Vagina (tissue), 2 donors: ENCODE data around the gene COL23A1. TPM values are rescaled to one million over a fixed set of nuclear protein-coding genes. Genes with fewer than 3 reads are reported as not detected.

ENCODE experiments used
- DNase-seq, 2 donors: peaks; one replicate each; pipeline ENCODE4 v3.0.0-alpha.2; 2017; ENCODE audit errors: extremely low spot score in 2 of 2
- H3K27ac ChIP-seq: fragments of 200-600 bp; sonication (generic); one replicate; pipeline ENCODE4 v1.5.1; 2019
- H3K27me3 ChIP-seq: fragments of 200-600 bp; sonication (generic); one replicate; pipeline ENCODE4 v1.5.1; 2019
- H3K36me3 ChIP-seq, 2 donors: fragments of 200-600 bp; sonication (generic); one replicate each; pipeline ENCODE4 v1.5.1; 2017 to 2019
- H3K4me1 ChIP-seq: fragments of 200-600 bp; sonication (generic); one replicate; pipeline ENCODE4 v1.5.1; 2019
- H3K4me3 ChIP-seq, 2 donors: fragments of 200-600 bp; sonication (generic); 1 replicate in 1 of 2; 2 replicates in 1 of 2; pipeline ENCODE4 v1.5.1; 2016 to 2019
- H3K9me3 ChIP-seq: fragments of 200-600 bp; sonication (generic); one replicate; pipeline ENCODE4 v1.5.1; 2019
- POLR2A ChIP-seq, 2 donors: fragments of 450-650 bp; IDR thresholded peaks; one replicate each; pipeline ENCODE4 v1.6.1; 2017; ENCODE audit warnings: antibody characterized with exemption in 2 of 2, mild to moderate bottlenecking in 2 of 2, moderate library complexity in 2 of 2
- POLR2AphosphoS5 ChIP-seq, 2 donors: sonication (generic); formaldehyde crosslinking; IDR thresholded peaks; one replicate each; pipeline ENCODE4 v1.9.0; 2017; ENCODE audit warnings: antibody characterized with exemption in 2 of 2, mild to moderate bottlenecking in 2 of 2, low read depth in 1 of 2; ENCODE audit not compliant: insufficient read depth in 1 of 2
- intact Hi-C: fragments of 100-400 bp; cut with DNase I; formaldehyde crosslinking; loops from one replicate; pipeline ENCODE4 v1.15.1; 2023
- total RNA-seq: library from RNA; depleted of rRNA; stranded (reverse); fragments of >200 nt; gene quantifications from one replicate; pipeline ENCODE4 v1.2.3, GENCODE V29; 2016
- TF ChIP-seq, protein P1 (sequence below), 3 experiments: fragments of 450-650 bp in 2 of 3; fragments of 200-600 bp in 1 of 3; sonication (generic) in 1 of 3; IDR thresholded peaks; one replicate each; pipeline ENCODE4 v1.5.1; 2017 to 2019; ENCODE audit warnings: antibody characterized with exemption in 3 of 3, mild to moderate bottlenecking in 2 of 3, moderate library complexity in 2 of 3

COL23A1 gene
- total RNA-seq, 1 donor from 2014 or later, result 3.7 TPM

DNA sequence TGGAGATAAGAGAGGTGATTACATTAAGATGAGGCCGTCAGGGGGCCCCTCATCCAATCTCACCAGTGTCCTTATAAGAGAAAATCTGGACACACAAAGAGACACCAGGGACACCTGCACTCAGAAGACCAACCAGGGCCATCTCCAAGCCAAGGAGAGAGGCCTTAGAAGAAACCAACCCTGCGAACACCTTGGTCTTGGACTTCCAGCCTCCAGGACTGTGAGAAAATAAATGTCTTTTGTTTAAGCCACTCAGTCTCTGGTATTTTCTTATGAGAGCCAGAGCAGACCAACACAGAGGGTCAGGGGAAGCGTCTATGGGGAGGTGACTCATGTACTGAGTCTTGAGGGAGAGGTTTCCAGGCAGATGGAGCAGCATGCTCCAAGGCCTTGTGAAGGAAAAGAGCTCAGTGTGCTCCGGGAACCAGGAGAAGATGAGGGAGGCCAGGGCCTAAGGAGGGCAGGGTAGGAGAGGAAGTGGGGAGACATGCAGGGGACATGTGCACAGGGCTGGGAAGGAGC, 363.0 kb downstream of the COL23A1 start:
- intact Hi-C loops, result no loop called here
- no peaks in the 10 kb centered on the region for H3K9me3 ChIP-seq
- DNase-seq, result no peak
- no peak overlapping the region for H3K27ac ChIP-seq
- peaks cover 25% of the 10 kb centered on the region for H3K4me1 ChIP-seq
- TF ChIP-seq, protein P1, sequence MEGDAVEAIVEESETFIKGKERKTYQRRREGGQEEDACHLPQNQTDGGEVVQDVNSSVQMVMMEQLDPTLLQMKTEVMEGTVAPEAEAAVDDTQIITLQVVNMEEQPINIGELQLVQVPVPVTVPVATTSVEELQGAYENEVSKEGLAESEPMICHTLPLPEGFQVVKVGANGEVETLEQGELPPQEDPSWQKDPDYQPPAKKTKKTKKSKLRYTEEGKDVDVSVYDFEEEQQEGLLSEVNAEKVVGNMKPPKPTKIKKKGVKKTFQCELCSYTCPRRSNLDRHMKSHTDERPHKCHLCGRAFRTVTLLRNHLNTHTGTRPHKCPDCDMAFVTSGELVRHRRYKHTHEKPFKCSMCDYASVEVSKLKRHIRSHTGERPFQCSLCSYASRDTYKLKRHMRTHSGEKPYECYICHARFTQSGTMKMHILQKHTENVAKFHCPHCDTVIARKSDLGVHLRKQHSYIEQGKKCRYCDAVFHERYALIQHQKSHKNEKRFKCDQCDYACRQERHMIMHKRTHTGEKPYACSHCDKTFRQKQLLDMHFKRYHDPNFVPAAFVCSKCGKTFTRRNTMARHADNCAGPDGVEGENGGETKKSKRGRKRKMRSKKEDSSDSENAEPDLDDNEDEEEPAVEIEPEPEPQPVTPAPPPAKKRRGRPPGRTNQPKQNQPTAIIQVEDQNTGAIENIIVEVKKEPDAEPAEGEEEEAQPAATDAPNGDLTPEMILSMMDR (IDR thresholded peaks at IDR 0.05), result no peak
- TF ChIP-seq POLR2A (IDR thresholded peaks at IDR 0.05) (no peak), POLR2AphosphoS5 (IDR thresholded peaks at IDR 0.05; ENCODE audit: insufficient read depth in 1 of 2, low read depth in 1 of 2) (no peak)
- H3K27me3 ChIP-seq, result no peaks in the 10 kb centered on the region
- no peak overlapping the region for H3K4me3 ChIP-seq
- H3K36me3 ChIP-seq, result peaks cover 0 to 50% of the 10 kb centered on the region in 2 donors

DNA sequence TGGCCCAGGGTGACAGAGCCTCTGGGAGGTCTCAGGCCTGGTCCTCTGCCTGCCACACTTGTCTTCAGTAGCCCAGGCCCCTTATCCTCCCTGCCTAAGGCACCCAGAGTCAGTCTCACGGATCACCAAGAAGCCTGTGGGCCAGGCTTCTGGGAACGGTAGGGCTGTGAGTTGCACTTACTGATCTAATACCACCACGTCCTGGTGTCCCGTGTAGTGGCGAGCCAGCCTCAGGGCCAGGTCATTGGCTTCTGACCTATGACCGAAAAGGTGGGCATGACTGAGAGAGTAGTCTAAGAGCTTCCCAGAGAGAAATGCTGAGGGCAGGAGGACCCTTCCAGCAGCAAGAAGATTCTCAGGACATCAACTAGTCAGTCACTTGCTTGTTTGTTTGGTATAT, 365.0 kb downstream of the COL23A1 start:
- H3K27me3 ChIP-seq, result no peaks in the 10 kb centered on the region
- H3K4me3 ChIP-seq, result no peak overlapping the region
- no peak for TF ChIP-seq POLR2A (IDR thresholded peaks at IDR 0.05)
- TF ChIP-seq POLR2AphosphoS5 (IDR thresholded peaks at IDR 0.05; ENCODE audit: insufficient read depth in 1 of 2, low read depth in 1 of 2), result no peak
- TF ChIP-seq, protein P1 (IDR thresholded peaks at IDR 0.05), result no peak
- H3K9me3 ChIP-seq, result no peaks in the 10 kb centered on the region
- no peak overlapping the region for H3K27ac ChIP-seq
- H3K4me1 ChIP-seq, result peaks cover 8% of the 10 kb centered on the region
- DNase-seq, result no peak
- peaks cover 0 to 47% of the 10 kb centered on the region in 2 donors for H3K36me3 ChIP-seq
- intact Hi-C loops, result no loop called here

DNA sequence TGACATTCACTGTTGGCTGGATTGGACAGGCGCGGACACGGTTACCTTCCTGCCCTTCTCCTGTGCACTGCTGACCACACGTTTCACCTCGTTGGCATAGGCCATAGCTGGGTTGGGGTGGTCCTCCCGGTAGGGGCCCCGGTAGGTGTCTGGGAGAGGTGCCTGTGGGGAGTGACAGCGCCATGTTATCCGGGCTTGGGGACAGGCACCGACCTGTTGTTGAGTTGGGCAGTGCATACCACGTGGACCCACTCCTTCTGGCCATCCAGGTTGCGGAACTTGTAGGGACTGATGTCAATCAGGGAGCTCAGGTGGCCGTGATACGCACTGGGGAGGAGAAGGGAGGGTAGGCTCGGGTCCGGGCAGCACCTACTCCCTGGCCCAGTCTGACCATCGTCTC, 365.8 kb downstream of the COL23A1 start:
- no peaks in the 10 kb centered on the region for H3K27me3 ChIP-seq
- TF ChIP-seq POLR2A (IDR thresholded peaks at IDR 0.05) (no peak), POLR2AphosphoS5 (IDR thresholded peaks at IDR 0.05; ENCODE audit: insufficient read depth in 1 of 2, low read depth in 1 of 2) (no peak)
- TF ChIP-seq, protein P1 (IDR thresholded peaks at IDR 0.05), result no peak
- H3K9me3 ChIP-seq, result no peaks in the 10 kb centered on the region
- peaks cover 0 to 46% of the 10 kb centered on the region in 2 donors for H3K36me3 ChIP-seq
- no peak overlapping the region for H3K4me3 ChIP-seq
- H3K4me1 ChIP-seq, result peaks cover under 1% of the 10 kb centered on the region
- H3K27ac ChIP-seq, result no peak overlapping the region
- no peak for DNase-seq
- intact Hi-C loops, result no loop called here

DNA sequence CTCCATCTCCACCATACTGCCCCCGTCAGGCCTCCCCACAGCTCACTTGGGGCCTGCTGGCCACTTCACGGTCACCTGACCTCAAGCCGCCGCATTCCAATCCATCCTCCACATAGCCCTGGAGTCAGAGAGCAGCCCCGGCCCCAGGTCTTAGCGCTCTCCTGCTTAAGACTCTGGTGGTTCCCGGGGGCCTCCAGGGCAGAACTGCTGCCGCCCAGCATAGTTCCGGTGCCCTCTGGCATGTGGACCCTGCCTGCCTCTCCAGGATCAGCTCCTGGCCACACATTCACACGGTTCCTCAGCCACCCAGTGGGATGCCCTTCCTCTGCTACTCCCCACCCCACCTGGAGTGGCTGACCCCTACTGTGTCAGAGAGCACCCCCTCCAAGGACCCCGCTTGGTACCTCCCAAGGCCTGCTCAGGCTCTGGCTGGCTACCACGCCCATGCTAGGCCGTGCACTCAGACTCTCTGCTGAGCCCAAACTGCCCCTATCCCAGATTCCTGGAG, 366.3 kb downstream of the COL23A1 start:
- Histone ChIP-seq H3K9me3 (no peaks in the 10 kb centered on the region), H3K27me3 (no peaks in the 10 kb centered on the region), H3K27ac (no peak overlapping the region), H3K36me3 (peaks cover 0 to 40% of the 10 kb centered on the region in 2 donors), H3K4me3 (no peak overlapping the region), H3K4me1 (no peaks in the 10 kb centered on the region)
- intact Hi-C loops, result no loop called here
- TF ChIP-seq, protein P1 (IDR thresholded peaks at IDR 0.05), result no peak
- TF ChIP-seq POLR2A (IDR thresholded peaks at IDR 0.05) (no peak), POLR2AphosphoS5 (IDR thresholded peaks at IDR 0.05; ENCODE audit: insufficient read depth in 1 of 2, low read depth in 1 of 2) (no peak)
- no peak for DNase-seq

DNA sequence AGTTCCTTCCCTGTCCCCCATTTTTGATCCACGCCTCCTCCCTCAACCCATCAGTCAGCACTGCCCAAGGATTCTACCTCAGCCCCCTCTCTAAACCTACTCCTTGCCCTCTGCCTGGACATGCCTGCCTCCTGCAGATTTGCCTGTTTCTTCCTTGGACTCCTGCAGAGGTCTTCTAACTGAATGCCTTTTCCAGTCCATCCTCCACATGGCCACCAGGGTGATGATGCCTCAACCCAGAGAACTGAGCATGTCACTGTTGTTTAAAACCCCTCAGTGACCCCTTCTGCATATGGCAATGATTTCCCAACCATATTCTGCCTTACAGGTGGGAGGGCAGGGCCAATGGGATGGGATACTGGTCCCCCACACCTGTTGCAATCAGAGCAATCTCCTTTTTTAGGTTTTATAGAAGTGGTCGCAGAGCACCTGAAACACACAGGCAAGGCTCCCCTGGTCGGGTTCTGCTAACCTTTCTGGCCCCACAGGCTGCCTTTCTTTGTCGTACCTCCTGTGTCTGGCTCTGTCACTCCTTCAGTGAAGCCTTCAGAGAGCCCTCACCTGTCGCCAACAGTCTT, 366.9 kb downstream of the COL23A1 start:
- TF ChIP-seq, protein P1 (IDR thresholded peaks at IDR 0.05), result no peak
- TF ChIP-seq POLR2AphosphoS5 (IDR thresholded peaks at IDR 0.05; ENCODE audit: insufficient read depth in 1 of 2, low read depth in 1 of 2) (no peak), POLR2A (IDR thresholded peaks at IDR 0.05) (no peak)
- peaks cover 0 to 40% of the 10 kb centered on the region in 2 donors for H3K36me3 ChIP-seq

More for the DNA sequence above, 366.9 kb downstream of the COL23A1 start:
- Histone ChIP-seq H3K4me3 (no peak overlapping the region), H3K27me3 (no peaks in the 10 kb centered on the region), H3K4me1 (no peaks in the 10 kb centered on the region), H3K27ac (no peak overlapping the region), H3K9me3 (no peaks in the 10 kb centered on the region)
- DNase-seq, result no peak
- intact Hi-C loops, result no loop called here
